HG03442 (cell line): Measurements from ENCODE around the gene RRBP1.

Experiments used
- ATAC-seq: cut with Tn5 transposase; IDR thresholded peaks from one replicate; pipeline ENCODE4 v1.9.1; 2021; ENCODE audit warnings: mild to moderate bottlenecking, moderate library complexity; ENCODE audit not compliant: unreplicated experiment

The RRBP1 gene

GRCh38 chr20:17684077-17684888 is 2.2 kb upstream of the RRBP1 start:
- ATAC-seq: no peak

- no peak for ATAC-seq
Observed at GRCh38 chr20:17683218-17684076, 1.4 kb upstream of the RRBP1 start.

GRCh38 chr20:17682889-17683198 is 802 bp upstream of the RRBP1 start:
- ATAC-seq: no peak

- ATAC-seq: peak; percentile 7
Observed at GRCh38 chr20:17681726-17682102, 328 bp downstream of the RRBP1 start.

GRCh38 chr20:17680836-17681725 is 961 bp downstream of the RRBP1 start:
- ATAC-seq: peak; percentile 29

GRCh38 chr20:17679941-17680835 is 1.9 kb downstream of the RRBP1 start:
- ATAC-seq: no peak

GRCh38 chr20:17678886-17679285 is 3.2 kb downstream of the RRBP1 start:
- no peak for ATAC-seq

GRCh38 chr20:17678295-17678694 is 3.7 kb downstream of the RRBP1 start:
- ATAC-seq: no peak

GRCh38 chr20:17676942-17677341 is 5.1 kb downstream of the RRBP1 start:
- ATAC-seq: no peak

- ATAC-seq: no peak
Observed at GRCh38 chr20:17676378-17676759, 5.7 kb downstream of the RRBP1 start.

GRCh38 chr20:17675519-17676377 is 6.3 kb downstream of the RRBP1 start:
- no peak for ATAC-seq

- no peak for ATAC-seq
Observed at GRCh38 chr20:17674722-17675518, 7.1 kb downstream of the RRBP1 start.

- no peak for ATAC-seq
Observed at GRCh38 chr20:17673084-17673483, 9.0 kb downstream of the RRBP1 start.

- ATAC-seq: no peak
Observed at GRCh38 chr20:17671565-17671964, 10.5 kb downstream of the RRBP1 start.

- no peak for ATAC-seq
Observed at GRCh38 chr20:17671011-17671410, 11.0 kb downstream of the RRBP1 start.

- ATAC-seq: no peak
Observed at GRCh38 chr20:17669306-17669931, 12.6 kb downstream of the RRBP1 start.

GRCh38 chr20:17668432-17668831 is 13.6 kb downstream of the RRBP1 start:
- ATAC-seq: no peak

GRCh38 chr20:17667445-17667844 is 14.6 kb downstream of the RRBP1 start:
- no peak for ATAC-seq
